ACC112 (cell line): Measurements from ENCODE around the gene MYOF.

ENCODE experiments used
- H2AFZ ChIP-seq: fragments of 200-600 bp; sonication (generic); one replicate; pipeline ENCODE4 v1.6.0; 2017; ENCODE audit warnings: antibody characterized with exemption, low read length; ENCODE audit not compliant: unreplicated experiment
- H3K27ac ChIP-seq: fragments of 200-600 bp; sonication (generic); 2 replicates; pipeline ENCODE4 v1.5.1; 2014; ENCODE audit warnings: low read depth, mild to moderate bottlenecking, antibody characterized with exemption, low read length, moderate library complexity
- H3K27me3 ChIP-seq: fragments of 200-600 bp; sonication (generic); 2 replicates; pipeline ENCODE4 v1.6.1; 2014; ENCODE audit warnings: mild to moderate bottlenecking, antibody characterized with exemption, low read length, moderate library complexity, mixed read lengths; ENCODE audit not compliant: insufficient read depth
- H3K36me3 ChIP-seq: fragments of 200-600 bp; sonication (generic); 2 replicates; pipeline ENCODE4 v1.6.1; 2016; ENCODE audit warnings: mild to moderate bottlenecking, antibody characterized with exemption, low read length, moderate library complexity, mixed read lengths; ENCODE audit not compliant: insufficient read depth
- H3K4me1 ChIP-seq: fragments of 200-600 bp; sonication (generic); one replicate; pipeline ENCODE4 v1.6.1; 2016; ENCODE audit warnings: low read length, mixed read lengths; ENCODE audit not compliant: insufficient read depth, unreplicated experiment, control insufficient read depth
- H3K4me3 ChIP-seq: fragments of 200-600 bp; sonication (generic); 2 replicates; pipeline ENCODE4 v1.5.1; 2014; ENCODE audit warnings: mild to moderate bottlenecking, low read depth, low read length
- H3K79me2 ChIP-seq: fragments of 200-600 bp; sonication (generic); one replicate; pipeline ENCODE4 v1.6.0; 2016; ENCODE audit warnings: low read length; ENCODE audit not compliant: control insufficient read depth, unreplicated experiment, insufficient read depth

MYOF gene

GRCh38 chr10:93386631-93387369 lies 95.3 kb downstream of the MYOF start:
- H2AFZ ChIP-seq, result no peak overlapping the region
- no peaks in the 10 kb centered on the region for H3K27me3 ChIP-seq
- peaks cover 2% of the 10 kb centered on the region for H3K79me2 ChIP-seq
- peak overlapping the region; percentile 74 for H3K27ac ChIP-seq
- H3K4me3 ChIP-seq, result peak overlapping the region; percentile 24
- H3K4me1 ChIP-seq, result peaks cover 48% of the 10 kb centered on the region
- peaks cover 30% of the 10 kb centered on the region for H3K36me3 ChIP-seq

DNA sequence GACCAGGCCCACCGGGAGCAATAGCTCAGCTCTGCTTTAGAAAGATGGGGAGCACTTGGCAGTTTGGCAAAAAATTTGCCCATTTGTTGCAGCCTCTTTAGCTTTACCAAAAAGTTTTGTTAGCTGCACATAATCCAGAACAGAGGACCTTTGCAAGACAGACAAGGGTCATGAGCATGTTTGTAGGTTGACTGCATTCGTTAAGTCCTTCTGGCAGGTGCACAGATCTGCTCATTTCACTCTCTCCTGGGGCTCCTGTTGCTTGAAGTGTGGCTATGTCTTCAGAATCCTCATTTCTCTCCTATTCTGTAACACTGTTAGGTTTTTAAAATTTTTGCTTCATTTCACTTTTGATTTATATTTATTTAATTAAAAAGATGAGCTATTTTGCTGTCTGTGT lies 96.8 kb downstream of the MYOF start:
- Histone ChIP-seq H3K27ac (0 out of 2 replicates have a peak overlapping the region, but pooled peaks have one; percentile 76), H3K4me1 (peaks cover 47% of the 10 kb centered on the region), H3K27me3 (no peaks in the 10 kb centered on the region), H3K4me3 (no peak overlapping the region), H2AFZ (no peak overlapping the region), H3K79me2 (peaks cover 2% of the 10 kb centered on the region), H3K36me3 (peaks cover 42% of the 10 kb centered on the region)

DNA sequence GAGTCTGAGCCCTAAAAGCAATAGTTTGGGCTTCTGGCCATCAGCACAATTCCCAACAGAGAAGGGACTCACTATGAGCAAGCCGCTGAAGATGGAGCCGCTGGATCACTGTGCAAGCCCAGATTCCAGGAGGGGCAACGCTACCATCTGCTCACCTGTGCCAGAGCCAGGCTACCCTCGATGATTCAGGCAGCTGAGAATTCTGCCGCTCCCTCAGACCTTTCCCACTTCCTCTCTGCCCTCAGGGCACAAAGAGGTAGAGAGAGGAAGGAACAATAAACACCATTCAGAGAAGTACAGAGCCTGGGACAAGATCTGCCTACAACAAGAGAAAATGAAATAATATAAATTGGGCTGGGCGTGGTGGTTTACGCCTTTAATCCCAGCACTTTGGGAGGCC lies 98.1 kb downstream of the MYOF start:
- peaks cover 47% of the 10 kb centered on the region for H3K36me3 ChIP-seq
- H2AFZ ChIP-seq, result no peak overlapping the region
- H3K4me1 ChIP-seq, result peaks cover 60% of the 10 kb centered on the region

GRCh38 chr10:93383562-93383981 lies 98.6 kb downstream of the MYOF start:
- Histone ChIP-seq H3K27me3 (no peaks in the 10 kb centered on the region), H3K27ac (peak overlapping the region; percentile 76), H3K36me3 (peaks cover 44% of the 10 kb centered on the region), H2AFZ (no peak overlapping the region), H3K79me2 (peaks cover 9% of the 10 kb centered on the region), H3K4me1 (peaks cover 63% of the 10 kb centered on the region), H3K4me3 (no peak overlapping the region)

More for the DNA sequence above, 98.1 kb downstream of the MYOF start:
- H3K79me2 ChIP-seq, result peaks cover 8% of the 10 kb centered on the region
- peak overlapping the region; percentile 76 for H3K27ac ChIP-seq
- no peak overlapping the region for H3K4me3 ChIP-seq
- H3K27me3 ChIP-seq, result no peaks in the 10 kb centered on the region

- Histone ChIP-seq H3K27ac (peak overlapping the region; percentile 84), H3K79me2 (peaks cover 11% of the 10 kb centered on the region), H2AFZ (no peak overlapping the region), H3K4me3 (peak overlapping the region; percentile 0; the same call in 1 of the 2 replicates), H3K36me3 (peaks cover 36% of the 10 kb centered on the region), H3K4me1 (peaks cover 62% of the 10 kb centered on the region), H3K27me3 (no peaks in the 10 kb centered on the region)
Measured at GRCh38 chr10:93379731-93380575, 102.2 kb downstream of the MYOF start.

GRCh38 chr10:93378997-93379730 lies 103.0 kb downstream of the MYOF start:
- Histone ChIP-seq H2AFZ (no peak overlapping the region), H3K27ac (peak overlapping the region; percentile 84), H3K4me1 (peaks cover 56% of the 10 kb centered on the region), H3K27me3 (no peaks in the 10 kb centered on the region), H3K79me2 (peaks cover 11% of the 10 kb centered on the region), H3K4me3 (peak overlapping the region; percentile 0; the same call in 1 of the 2 replicates), H3K36me3 (peaks cover 44% of the 10 kb centered on the region)

DNA sequence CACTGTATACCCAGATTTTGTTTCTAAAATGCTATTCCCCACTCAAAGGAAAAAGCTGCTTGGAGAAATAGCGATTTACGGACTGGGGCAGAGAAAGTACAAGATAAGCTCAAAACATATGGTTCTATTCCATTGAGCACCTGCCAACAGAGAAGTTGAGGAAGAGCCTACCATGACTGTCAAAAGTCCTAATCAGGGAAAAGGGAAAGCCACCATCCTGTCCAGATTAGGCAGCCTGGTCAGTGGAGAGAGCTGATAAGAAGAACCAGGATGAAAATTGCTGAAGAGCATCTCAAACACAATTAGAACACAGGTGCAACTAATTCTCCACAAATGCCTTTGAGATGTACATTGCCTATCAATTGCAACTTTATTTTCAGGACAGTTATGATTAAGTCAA lies 104.1 kb downstream of the MYOF start:
- Histone ChIP-seq H3K36me3 (peaks cover 45% of the 10 kb centered on the region), H3K4me3 (no peak overlapping the region), H3K4me1 (peaks cover 46% of the 10 kb centered on the region), H2AFZ (no peak overlapping the region), H3K79me2 (peaks cover 11% of the 10 kb centered on the region), H3K27me3 (no peaks in the 10 kb centered on the region), H3K27ac (peak overlapping the region; percentile 88)

- Histone ChIP-seq H3K79me2 (peaks cover 11% of the 10 kb centered on the region), H3K36me3 (peaks cover 55% of the 10 kb centered on the region), H3K4me1 (peaks cover 45% of the 10 kb centered on the region), H2AFZ (peak overlapping the region; percentile 6), H3K4me3 (peak overlapping the region; percentile 15; the same call in 1 of the 2 replicates), H3K27ac (peak overlapping the region; percentile 88), H3K27me3 (no peaks in the 10 kb centered on the region)
Measured at GRCh38 chr10:93376372-93377293, 105.5 kb downstream of the MYOF start.

- H3K27ac ChIP-seq, result no peak overlapping the region
- peaks cover 68% of the 10 kb centered on the region for H3K36me3 ChIP-seq
- no peak overlapping the region for H3K4me3 ChIP-seq
- H3K79me2 ChIP-seq, result no peaks in the 10 kb centered on the region
- H3K27me3 ChIP-seq, result no peaks in the 10 kb centered on the region
- H3K4me1 ChIP-seq, result no peaks in the 10 kb centered on the region
- no peak overlapping the region for H2AFZ ChIP-seq
Measured at GRCh38 chr10:93370961-93371360, 111.2 kb downstream of the MYOF start.
